Muscle of leg (tissue), 11 donors: ENCODE data around the gene ILDR1. TPM values are rescaled to one million over a fixed set of nuclear protein-coding genes. Genes with fewer than 3 reads are reported as not detected.
"Not testable (repeated sequence)": the region's sequence is repeated elsewhere in the genome, so short reads cannot be mapped to it uniquely, and the experiment has no call there.

Experiments
- DNase-seq: peaks from one replicate; pipeline ENCODE4 v3.0.0; 2013
- H3K27ac ChIP-seq: one replicate; pipeline ENCODE4 v1.5.1; 2013; ENCODE audit warnings: mild to moderate bottlenecking, low read length, control low read depth
- H3K27me3 ChIP-seq: one replicate; pipeline ENCODE4 v1.6.1; 2013; ENCODE audit warnings: low read length; ENCODE audit not compliant: control insufficient read depth, insufficient read depth
- H3K36me3 ChIP-seq: one replicate; pipeline ENCODE4 v1.6.1; 2013; ENCODE audit warnings: low read length; ENCODE audit not compliant: control insufficient read depth, insufficient read depth
- H3K4me1 ChIP-seq: one replicate; pipeline ENCODE4 v1.6.1; 2013; ENCODE audit warnings: low read length; ENCODE audit not compliant: control insufficient read depth, insufficient read depth
- H3K4me3 ChIP-seq: one replicate; pipeline ENCODE4 v1.5.1; 2013; ENCODE audit warnings: low read length, control low read depth
- H3K9me3 ChIP-seq: replicated peaks from 2 replicates; pipeline ENCODE4 v1.6.1; 2013; ENCODE audit warnings: low read depth, low read length; ENCODE audit not compliant: control insufficient read depth
- WGBS: methylation state at CpG from one replicate; pipeline ENCODE4 v1.1.5; 2013; ENCODE audit warnings: missing lambda C conversion rate; ENCODE audit not compliant: insufficient coverage; 5-methylcytosine and 5-hydroxymethylcytosine counted together
- polyA plus RNA-seq, 8 donors: library from polyadenylated mRNA; unstranded; fragments of 120-200 nt; gene quantifications; one replicate each; pipeline versions ENCODE4 v1.2.1 to v1.2.3, GENCODE V29; 2013; ENCODE audit warnings: inconsistent platforms in 1 of 8, low replicate concordance in 1 of 8; ENCODE audit not compliant: insufficient read length in 8 of 8, insufficient read depth in 1 of 8
- total RNA-seq: library from RNA; stranded (reverse); fragments of 120-200 nt; gene quantifications from one replicate; pipeline ENCODE4 v1.2.4, GENCODE V29; 2013

The ILDR1 gene
- total and polyA plus RNA-seq, 9 donors: 0.10 to 0.83 (median 0.22) TPM

DNA sequence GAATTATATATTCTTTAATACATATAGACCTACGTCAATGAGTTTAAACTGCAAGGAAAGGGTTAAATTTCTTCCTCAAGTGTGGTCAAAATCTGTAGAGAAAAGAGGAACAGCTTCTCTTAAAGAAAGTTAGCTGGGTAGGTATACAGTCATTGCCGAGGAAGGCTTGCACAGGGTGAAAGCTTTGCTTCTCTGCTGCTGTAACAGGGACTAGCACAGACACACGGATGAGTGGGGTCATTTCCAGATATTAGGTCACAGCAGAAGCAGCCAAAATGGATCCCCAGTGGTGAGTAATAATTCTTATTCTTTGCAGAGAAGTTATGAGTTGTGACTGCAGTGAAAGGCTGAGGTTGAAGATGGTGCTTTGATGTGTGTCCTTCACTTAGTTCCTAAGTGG, 33.2 kb upstream of the ILDR1 start, which contains the start of gene CD86:
TSS of gene CD86 (plus strand) at position 148 of the 400 bp plus-strand sequence. CDS start at position 276, 128 bp downstream.
- H3K27ac ChIP-seq: no peak within 1 kb of the TSS
- H3K27me3 ChIP-seq: no peaks in the 10 kb centered on the region
- no peaks in the 10 kb centered on the region for H3K36me3 ChIP-seq
- DNase-seq: peak; percentile 58
- no peaks in the 10 kb centered on the region for H3K9me3 ChIP-seq
- 18% methylated on average over 2 of the region's 3 CpGs for WGBS
- peak within 1 kb of the TSS; percentile 20 for H3K4me3 ChIP-seq
- H3K4me1 ChIP-seq: no peaks in the 10 kb centered on the region

DNA sequence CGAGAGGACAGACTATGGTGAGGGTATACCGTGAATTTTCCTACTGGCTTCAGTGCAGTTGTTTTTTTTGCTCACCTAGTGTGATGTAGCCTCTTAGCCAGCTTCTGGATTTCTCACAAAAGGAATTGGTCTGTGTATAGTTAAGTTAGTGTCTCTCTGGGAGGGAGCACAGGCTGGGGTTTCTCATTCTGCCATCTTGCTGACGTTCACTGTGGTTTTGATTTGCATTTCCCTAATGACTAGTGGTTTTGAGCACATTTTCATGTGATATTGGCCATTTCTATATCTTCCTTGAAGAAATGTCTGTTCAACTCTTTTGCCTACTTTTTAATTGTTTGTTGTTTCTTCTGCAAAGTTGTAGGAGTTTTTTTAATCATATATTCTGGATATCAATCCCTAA, 30.9 kb upstream of the ILDR1 start:
- H3K9me3 ChIP-seq: no peaks in the 10 kb centered on the region
- no peaks in the 10 kb centered on the region for H3K4me1 ChIP-seq
- H3K27me3 ChIP-seq: no peaks in the 10 kb centered on the region
- no peak overlapping the region for H3K4me3 ChIP-seq
- no peaks in the 10 kb centered on the region for H3K36me3 ChIP-seq
- 100% methylated on average over 1 of the region's 3 CpGs for WGBS
- no peak for DNase-seq
- H3K27ac ChIP-seq: no peak overlapping the region

- DNase-seq, H3K27me3 ChIP-seq, H3K9me3 ChIP-seq, H3K27ac ChIP-seq, H3K36me3 ChIP-seq, H3K4me3 ChIP-seq, H3K4me1 ChIP-seq: not testable (repeated sequence)
- WGBS: no CpG with 5 or more reads among the region's 11 CpGs
Observed at GRCh38 chr3:122047773-122048172, 25.7 kb upstream of the ILDR1 start.

- H3K27me3 ChIP-seq, H3K4me3 ChIP-seq, H3K9me3 ChIP-seq, H3K36me3 ChIP-seq, H3K27ac ChIP-seq, DNase-seq, H3K4me1 ChIP-seq: not testable (repeated sequence)
- no CpG with 5 or more reads among the region's 16 CpGs for WGBS
Observed at GRCh38 chr3:122047296-122047695, 25.2 kb upstream of the ILDR1 start.

- H3K36me3 ChIP-seq: no peaks in the 10 kb centered on the region
- no peak overlapping the region for H3K4me3 ChIP-seq
- H3K4me1 ChIP-seq: no peaks in the 10 kb centered on the region
- H3K27me3 ChIP-seq: no peaks in the 10 kb centered on the region
- no CpG with 5 or more reads among the region's 1 CpG for WGBS
- DNase-seq: no peak
- no peak overlapping the region for H3K27ac ChIP-seq
- H3K9me3 ChIP-seq: peaks cover 12% of the 10 kb centered on the region
Observed at GRCh38 chr3:122033023-122033422, 11.0 kb upstream of the ILDR1 start.

DNA sequence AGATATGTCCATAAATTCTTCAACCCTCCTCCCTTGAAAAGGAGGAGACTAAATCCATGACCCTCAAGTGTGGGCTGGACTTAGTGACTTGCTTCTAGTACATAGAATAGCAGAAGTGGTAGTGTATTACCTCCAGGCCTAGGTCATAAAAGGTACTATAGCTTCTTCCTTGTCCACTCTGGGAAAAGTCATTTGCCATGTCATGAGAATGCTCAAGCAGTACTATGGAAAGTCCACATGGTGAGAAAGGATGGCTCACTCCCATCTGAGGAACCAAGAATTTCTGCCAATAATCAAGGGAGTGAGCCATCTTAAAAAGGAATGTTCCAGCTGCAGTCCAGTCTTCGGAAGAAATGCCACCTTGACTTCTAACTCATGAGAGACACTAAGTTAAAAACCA, 10.5 kb upstream of the ILDR1 start:
- Histone ChIP-seq H3K27ac (no peak overlapping the region), H3K4me1 (no peaks in the 10 kb centered on the region), H3K36me3 (no peaks in the 10 kb centered on the region), H3K9me3 (peaks cover 9% of the 10 kb centered on the region), H3K4me3 (no peak overlapping the region), H3K27me3 (no peaks in the 10 kb centered on the region)
- no CpG with 5 or more reads among the region's 1 CpG for WGBS
- no peak for DNase-seq

DNA sequence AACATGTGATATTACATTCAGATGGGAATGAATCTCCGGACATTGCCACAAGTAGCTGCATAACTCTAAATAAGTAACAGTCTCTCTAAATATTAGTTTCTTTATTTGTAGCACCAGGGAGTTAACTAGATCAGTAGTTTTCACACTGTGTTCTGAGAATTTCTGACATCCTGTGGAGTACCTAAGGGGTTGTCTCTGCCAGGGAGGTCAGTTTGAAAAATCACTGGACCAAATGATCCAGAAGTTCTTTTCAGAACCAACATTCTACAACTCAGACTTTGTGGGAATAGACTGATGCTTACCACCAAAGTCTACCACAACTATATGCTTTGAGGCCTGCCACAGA, 9.0 kb upstream of the ILDR1 start:
- WGBS: no CpG with 5 or more reads among the region's 1 CpG
- Histone ChIP-seq H3K4me3 (no peak overlapping the region), H3K4me1 (no peaks in the 10 kb centered on the region), H3K36me3 (no peaks in the 10 kb centered on the region), H3K27me3 (no peaks in the 10 kb centered on the region), H3K27ac (no peak overlapping the region), H3K9me3 (no peaks in the 10 kb centered on the region)
- DNase-seq: no peak

DNA sequence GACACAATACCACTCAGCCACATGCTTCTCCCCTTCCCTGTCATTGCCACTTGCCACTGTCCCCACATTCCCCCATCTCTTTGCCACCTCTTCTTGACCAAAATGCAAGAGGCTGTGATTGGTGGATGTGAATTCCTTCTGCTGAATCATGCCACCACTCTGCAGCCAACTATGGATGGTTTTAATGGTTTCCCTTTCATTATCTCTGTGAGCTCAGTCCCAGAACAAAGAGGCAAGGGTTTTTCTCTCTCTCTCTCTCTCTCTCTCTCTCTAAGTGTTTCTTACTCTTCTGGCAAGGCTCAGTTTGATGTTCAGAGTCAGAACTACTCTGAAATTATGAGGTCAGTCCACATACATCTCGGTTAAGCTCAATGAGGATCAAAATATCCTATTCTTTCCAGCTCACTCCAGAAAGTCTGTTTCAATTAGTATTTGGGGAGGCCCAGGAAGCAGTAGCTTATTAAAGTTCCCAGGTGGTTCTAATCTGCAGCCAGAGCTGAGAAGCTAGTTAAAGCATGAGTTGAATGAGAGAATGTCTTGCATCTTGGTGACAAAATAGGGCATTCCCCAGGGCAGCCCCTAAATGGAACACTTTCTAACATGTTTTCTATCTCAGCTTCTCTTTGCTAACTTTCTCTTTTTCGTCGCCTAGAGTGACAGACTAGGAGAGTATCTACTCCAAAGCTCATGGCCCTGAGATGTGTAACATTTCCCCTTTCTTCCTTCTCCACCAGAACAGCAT, 8.5 kb upstream of the ILDR1 start:
- Histone ChIP-seq H3K27ac (no peak overlapping the region), H3K27me3 (no peaks in the 10 kb centered on the region), H3K9me3 (no peaks in the 10 kb centered on the region), H3K36me3 (no peaks in the 10 kb centered on the region), H3K4me3 (no peak overlapping the region), H3K4me1 (no peaks in the 10 kb centered on the region)
- no peak for DNase-seq
- WGBS: no CpG with 5 or more reads among the region's 3 CpGs

GRCh38 chr3:122025296-122025695, 3.2 kb upstream of the ILDR1 start:
- Histone ChIP-seq H3K9me3 (no peaks in the 10 kb centered on the region), H3K4me3 (no peak overlapping the region), H3K36me3 (no peaks in the 10 kb centered on the region), H3K27ac (no peak overlapping the region), H3K27me3 (peaks cover 6% of the 10 kb centered on the region), H3K4me1 (peaks cover 5% of the 10 kb centered on the region)
- DNase-seq: no peak

- WGBS: no CpG with 5 or more reads among the region's 2 CpGs
- Histone ChIP-seq H3K4me3 (no peak overlapping the region), H3K9me3 (no peaks in the 10 kb centered on the region), H3K36me3 (no peaks in the 10 kb centered on the region), H3K27ac (no peak overlapping the region), H3K27me3 (peaks cover 6% of the 10 kb centered on the region), H3K4me1 (peaks cover 5% of the 10 kb centered on the region)
- no peak for DNase-seq
Observed at GRCh38 chr3:122024800-122025199, 2.8 kb upstream of the ILDR1 start.
